ENCODE measurements around the gene HSPB7.
"Not testable (repeated sequence)": the region's sequence is repeated elsewhere in the genome, so short reads cannot be mapped to it uniquely, and the experiment has no call there.

Gene HSPB7

GRCh38 chr1:16007671-16008341 lies 10.0 kb downstream of the HSPB7 start:
- no peak for DNase-seq (ENCODE audit: low read depth in 3 of 3)

DNA sequence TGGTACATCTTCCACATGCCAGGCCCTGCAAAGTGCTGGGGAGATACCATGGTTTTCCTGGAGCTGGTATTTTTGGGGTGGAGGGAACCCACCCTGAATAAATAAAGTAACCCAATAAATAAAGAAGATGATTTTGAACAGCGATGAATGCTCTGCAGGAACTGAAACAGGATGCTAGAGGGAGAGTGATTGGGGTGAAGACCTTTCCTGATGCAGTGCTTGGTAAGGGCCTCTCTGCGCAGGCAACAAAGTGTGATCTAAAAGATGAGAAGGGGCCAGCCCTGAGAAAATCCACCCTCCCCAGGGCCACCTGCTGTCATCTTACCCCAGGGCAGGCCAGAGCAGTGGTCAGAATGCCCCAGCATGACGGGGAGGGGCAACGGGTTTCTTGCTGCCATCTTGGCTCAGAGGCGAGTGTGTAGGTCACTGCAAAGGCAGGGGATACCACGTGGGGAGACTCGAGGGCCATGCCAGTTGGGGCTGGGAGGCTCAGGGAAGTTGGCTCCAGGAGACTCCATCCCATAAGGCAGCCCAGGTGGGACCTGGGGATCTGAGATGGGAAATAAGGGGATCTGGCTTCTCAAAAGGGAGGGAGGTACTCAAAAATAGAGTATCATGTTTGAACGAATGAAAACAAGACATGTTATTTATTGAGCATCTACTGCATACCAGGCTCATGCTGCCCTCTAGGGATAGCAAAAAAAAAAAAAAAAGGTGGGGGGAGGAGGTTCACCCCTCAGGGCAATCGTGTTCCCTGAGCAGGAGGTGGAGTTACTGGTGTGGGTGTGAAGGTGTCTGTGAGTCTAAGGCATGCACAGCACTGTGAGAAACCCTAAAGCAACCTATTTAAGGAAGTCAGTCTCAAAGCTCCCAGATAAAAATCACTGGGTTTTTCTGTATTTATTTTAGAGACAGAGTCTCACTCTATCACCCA lies 11.0 kb downstream of the HSPB7 start:
- DNase-seq (ENCODE audit: low read depth in 3 of 3): no peak

GRCh38 chr1:16006010-16006409 lies 11.8 kb downstream of the HSPB7 start:
- DNase-seq (ENCODE audit: low read depth in 3 of 3): no peak

GRCh38 chr1:16005597-16005996 lies 12.2 kb downstream of the HSPB7 start:
- no peak for DNase-seq (ENCODE audit: low read depth in 3 of 3)

- not testable (repeated sequence) for DNase-seq (ENCODE audit: low read depth in 3 of 3)
Measured at GRCh38 chr1:16001274-16001673, 16.6 kb downstream of the HSPB7 start.

GRCh38 chr1:15998929-15999328 lies 18.9 kb downstream of the HSPB7 start:
- no peak for DNase-seq (ENCODE audit: low read depth in 3 of 3)

DNA sequence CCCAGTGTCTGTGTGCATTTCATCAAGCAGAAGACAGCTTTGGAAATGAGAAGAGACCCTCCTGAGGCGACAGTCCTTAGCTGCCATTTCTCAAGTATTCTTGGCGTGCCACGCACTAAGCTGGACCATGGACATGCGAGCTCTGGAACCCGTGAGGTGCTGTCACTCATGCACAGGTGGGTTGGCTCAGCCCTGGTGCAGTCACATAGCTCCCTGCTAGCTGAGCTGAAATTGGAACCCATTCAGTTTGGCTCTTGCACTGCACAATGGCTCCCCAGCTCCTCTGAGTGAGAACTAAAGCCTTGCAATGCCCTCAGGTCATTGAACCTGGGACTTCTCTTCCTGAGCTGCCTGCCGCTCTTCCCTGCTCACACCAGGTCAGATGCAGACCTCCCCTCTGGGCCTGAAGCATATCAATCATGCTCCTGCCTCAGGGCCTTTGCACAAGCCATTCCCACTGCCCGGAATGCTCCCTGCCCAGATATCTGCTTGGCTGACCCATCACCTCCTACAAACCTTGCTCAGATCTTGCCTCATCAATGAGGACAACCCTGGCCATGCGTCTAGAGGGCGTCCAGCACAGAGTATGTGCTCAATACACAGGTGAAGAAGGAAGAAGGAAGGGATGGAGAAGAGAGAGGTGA lies 20.1 kb downstream of the HSPB7 start:
- no peak for DNase-seq (ENCODE audit: low read depth in 3 of 3)

DNA sequence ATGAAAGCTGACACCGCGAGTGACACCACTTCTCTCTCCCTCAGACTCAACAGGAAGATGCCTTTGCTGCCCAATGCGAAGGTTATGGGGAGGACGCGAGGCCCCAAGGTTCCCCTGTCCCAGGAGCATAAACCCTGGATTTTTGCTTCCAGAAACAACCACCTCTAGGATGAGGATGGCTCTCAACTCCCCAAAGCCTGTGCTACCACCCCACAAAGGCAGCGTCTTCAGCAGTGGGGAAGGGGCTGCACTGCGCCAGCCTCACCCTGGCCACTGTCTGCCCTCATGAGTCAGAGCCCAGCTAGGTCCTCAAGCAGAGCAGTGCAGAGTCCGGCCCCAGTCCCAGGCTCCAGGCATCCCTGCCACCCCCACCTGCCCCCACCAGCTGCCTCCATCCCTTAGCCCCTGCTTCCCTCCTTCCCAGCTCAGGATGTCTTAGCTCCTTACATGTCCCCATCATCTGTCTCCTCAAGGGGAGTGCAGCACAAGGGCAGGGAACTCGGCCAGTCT lies 20.7 kb downstream of the HSPB7 start:
- no peak for DNase-seq (ENCODE audit: low read depth in 3 of 3)

DNA sequence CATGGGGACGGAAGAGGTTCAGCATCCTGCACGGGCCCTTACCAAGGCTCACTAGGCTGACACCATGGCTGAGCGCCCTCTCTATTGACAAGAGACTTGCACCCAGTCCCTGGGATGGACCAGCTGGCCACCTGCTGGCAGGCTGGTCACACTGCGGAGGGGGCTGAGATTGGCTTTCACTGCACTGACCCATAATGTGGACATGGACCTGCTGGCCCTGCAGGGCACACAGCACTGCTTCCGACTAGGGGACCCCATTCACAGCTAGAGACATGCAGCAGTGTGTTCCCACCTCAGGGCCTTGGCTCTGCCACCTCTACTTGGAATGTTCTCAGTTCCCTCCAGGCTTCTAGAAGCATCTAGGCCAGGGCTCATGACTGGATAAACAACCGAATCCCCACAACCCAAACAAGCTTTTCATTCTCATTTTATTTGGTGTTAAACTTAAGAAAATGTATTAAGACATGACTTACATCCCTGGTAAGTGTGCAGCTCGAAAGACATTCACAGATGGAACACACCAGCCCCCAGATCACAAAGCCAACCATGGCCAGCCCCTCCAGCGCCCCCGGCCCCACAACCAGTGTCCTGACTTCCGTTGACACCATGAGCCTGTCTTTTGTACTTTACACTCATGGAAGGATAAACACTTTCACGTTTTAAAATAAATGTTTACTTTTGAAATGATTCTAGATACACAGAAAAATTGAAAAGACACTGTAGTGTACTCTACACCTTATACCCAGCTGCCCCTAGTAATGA lies 23.1 kb downstream of the HSPB7 start:
- DNase-seq (ENCODE audit: low read depth in 3 of 3): peak; percentile 11 to 19 (median 16)

DNA sequence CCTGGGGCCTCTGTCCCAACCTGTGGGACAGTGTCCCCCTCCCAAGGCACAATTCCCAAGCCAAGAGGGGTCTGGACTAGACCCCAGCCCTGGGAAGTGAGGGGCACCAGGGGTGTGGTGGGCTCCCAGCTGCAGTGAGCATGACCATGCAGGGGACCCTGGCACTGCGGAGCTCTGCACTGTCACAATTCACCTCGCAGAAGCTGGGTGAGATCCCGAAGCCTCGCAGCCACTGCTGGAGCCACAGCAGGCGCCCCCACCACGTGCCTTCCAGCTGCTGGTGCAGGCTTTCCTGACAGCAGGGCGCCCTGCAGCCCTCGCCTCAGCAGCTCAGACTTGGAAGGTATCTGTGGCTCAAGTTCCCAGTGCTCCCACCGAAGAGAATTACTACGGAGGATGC lies 23.8 kb downstream of the HSPB7 start:
- DNase-seq (ENCODE audit: low read depth in 3 of 3): no peak

DNA sequence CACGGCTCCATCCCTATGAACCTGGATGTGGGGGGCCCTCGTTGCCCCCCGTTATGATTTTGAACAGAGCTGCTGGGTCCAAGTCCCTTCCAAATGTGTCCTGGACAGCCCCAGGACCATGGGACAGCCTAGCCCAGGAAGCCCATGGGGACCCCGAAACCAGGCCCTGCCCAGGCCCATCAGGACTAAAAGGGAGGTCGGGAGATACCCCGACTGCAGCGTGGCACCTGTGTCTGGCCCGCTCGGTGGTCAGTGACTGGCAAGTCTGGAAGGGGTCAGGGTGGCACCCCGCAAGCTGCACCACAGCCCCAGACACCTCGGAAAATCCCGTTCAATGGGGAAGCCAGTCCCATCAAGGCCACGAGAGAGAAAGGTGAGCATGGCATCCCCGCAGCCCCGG lies 24.2 kb downstream of the HSPB7 start:
- DNase-seq (ENCODE audit: low read depth in 3 of 3): no peak

DNA sequence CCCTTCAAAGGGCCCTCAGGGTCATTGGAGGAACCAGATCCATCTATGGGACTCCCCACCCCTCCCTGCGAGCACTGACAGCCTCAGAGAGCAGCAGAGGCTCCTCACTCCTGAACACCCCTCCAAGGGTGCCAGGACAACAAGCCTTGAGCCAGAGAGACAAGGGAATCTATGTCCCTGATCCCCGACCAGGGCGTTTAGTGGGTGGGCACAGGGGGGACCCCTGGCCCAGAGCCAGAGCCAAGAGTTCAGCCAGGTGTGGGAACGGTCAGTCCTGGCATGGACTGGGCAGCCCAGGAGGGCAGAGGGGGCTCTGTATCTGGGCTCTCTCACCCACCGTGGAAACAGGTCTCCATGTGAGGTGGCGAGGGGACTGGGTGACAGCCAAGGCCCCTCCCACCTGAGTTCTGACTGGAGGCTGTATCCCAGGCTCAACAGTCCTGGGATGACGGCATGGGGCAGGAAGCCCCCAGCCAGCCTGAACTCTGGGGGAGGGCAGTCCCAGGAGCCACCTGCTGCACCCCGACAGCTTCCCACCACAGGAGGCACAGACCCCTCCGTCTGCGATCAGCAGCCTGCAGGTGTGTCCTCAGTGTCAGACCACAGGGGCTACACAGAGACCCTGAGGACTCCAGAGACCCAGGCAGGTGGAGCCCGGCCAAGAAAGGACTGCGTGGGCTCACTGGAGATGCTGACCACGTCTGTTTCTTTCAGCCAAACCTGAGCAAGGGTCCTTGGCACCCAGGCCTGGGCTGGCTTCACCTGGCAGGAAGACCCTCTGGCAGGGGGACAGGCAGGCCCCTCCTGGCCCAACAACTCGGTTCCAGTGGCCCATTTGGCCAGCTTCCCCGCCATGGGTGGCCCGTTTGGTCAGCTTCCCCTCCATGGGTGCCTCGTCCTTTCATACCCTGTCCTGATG lies 25.0 kb downstream of the HSPB7 start:
- DNase-seq (ENCODE audit: low read depth in 3 of 3): no peak

DNA sequence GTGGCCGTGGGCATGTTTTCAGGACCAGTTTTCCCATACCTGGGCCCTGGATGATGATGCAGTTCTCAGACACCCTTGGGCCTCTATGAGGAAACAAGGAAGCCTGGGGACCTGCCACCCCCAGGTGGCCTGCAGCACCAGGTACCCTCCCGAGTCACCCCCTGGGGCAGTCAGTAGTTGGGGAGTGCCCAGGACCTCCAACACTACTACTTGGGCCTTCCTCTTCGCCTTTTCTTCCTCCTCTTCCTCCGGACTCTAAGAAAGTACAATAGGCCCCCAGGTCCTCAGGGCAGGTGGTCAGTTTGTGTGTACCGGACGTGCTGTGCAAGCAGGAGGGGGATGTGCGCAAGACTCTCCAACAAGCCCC lies 25.7 kb downstream of the HSPB7 start:
- DNase-seq (ENCODE audit: low read depth in 3 of 3): no peak

DNA sequence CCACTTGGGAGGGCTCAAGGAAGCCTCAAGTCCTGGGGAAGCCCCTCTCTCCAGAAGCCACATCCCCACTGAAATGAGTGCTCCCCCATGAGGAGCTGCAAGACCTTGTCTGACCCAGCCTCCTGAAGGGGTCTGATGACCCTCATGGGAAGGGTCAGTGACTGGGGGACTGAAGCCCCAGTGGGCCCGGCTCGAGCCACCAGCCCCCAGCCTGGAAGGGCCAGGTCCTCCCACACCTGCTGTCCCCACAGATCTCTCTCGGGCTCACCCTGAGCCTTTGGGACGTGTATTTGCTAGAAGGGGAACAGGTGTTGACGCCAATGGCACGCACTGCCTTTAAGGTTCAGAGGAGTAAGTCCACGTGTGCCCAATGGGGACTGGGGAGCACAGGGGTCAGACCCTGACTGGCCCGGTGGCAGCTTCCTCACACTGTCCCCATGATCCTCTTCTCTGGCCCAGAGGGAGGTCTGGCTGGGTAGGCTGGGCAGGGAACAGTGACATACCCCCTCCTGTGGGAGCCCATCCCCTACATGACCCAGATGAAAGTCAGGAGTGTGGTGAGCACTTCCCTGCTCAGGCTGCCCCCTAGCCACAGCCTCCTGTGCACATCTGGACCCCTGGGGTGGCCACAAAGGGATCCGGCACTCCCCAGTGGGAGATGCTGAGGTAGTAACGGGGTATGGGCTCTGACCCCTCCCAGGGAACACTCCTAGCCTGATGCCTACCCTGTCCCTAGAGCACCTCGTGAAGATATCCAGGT lies 26.2 kb downstream of the HSPB7 start:
- DNase-seq (ENCODE audit: low read depth in 3 of 3): no peak

DNA sequence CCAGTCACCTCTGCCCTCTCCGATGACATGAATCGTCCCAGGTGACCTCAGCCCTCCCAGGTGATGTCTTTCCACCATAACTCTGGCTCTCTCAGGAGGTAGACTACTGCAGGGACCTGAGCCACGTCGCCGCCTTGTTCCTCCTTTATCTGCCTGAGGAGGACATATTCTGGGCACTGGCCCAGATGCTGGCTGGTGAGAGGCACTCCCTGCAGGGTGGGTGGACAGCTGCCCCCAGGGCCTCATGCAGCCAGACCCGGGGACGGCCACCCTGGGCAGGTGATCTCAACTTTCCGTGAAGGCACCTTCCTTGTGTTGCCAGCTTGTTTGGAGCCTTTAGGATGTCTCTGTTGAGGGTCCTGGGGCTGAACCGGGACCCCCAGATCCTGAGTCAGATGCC lies 28.1 kb downstream of the HSPB7 start:
- DNase-seq (ENCODE audit: low read depth in 3 of 3): no peak

- no peak for DNase-seq (ENCODE audit: low read depth in 3 of 3)
Measured at GRCh38 chr1:15988856-15989736, 28.7 kb downstream of the HSPB7 start.

GRCh38 chr1:15985611-15986297 lies 32.1 kb downstream of the HSPB7 start:
- DNase-seq (ENCODE audit: low read depth in 3 of 3): no peak

DNA sequence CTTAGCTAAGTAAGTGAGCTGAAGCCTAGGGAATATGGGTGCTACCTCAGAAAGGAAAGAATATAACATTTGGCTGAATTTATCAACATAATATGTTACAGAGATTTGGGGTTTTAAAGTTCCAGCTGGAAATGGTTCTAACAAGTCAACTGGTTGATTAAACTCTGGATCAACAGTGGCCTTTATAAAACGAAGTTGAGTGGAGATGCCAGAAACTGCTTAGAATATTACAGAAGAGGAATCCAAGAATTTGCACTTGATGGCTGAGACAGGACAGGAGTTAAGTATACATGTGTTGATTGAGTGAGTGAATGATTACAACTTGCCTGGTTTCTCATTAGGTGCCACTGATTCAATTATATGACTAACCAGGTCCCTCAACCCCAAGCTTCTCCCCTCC lies 34.6 kb downstream of the HSPB7 start:
- DNase-seq (ENCODE audit: low read depth in 3 of 3): no peak
